ES-I3 (cell line): ENCODE data around the gene C2orf92.
"Not testable (repeated sequence)": the region's sequence is repeated elsewhere in the genome, so short reads cannot be mapped to it uniquely, and the experiment has no call there.

Source experiments
- H3K36me3 ChIP-seq: 2 replicates; pipeline ENCODE4 v1.6.1; 2013; ENCODE audit warnings: mild to moderate bottlenecking, low read length, control low read depth, moderate library complexity; ENCODE audit not compliant: insufficient read depth
- H3K4me1 ChIP-seq: 2 replicates; pipeline ENCODE4 v1.6.1; 2013; ENCODE audit warnings: mild to moderate bottlenecking, control low read depth, low read length; ENCODE audit not compliant: insufficient read depth
- H3K9ac ChIP-seq: 2 replicates; pipeline ENCODE4 v1.6.1; 2013; ENCODE audit warnings: low read depth, mild to moderate bottlenecking, low read length, moderate library complexity
- H3K9me3 ChIP-seq: 2 replicates; pipeline ENCODE4 v1.6.1; 2013; ENCODE audit warnings: mild to moderate bottlenecking, low read length, moderate library complexity; ENCODE audit not compliant: control insufficient read depth, insufficient read depth

The C2orf92 gene

DNA sequence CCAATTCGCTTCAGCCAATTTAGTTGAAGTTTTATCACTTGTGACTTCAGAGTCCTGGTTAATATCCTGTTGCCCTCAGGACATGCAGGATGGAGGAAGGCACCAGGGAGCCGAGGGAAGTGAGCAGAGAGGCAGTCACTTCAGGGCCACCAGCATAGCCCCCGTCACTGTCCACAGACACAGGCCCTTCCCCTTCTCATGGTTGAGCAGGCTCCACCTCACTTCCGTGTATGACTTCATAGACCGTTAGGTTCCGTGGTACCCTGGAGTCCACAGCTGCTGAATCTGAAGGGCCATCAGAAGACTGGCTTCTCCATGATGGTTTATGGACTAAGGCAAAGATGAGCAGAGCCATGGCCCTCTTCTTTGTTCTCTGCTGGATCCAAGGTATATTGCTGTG, at the start of gene C2orf92:
C2orf92 (plus strand) TSS at position 266 of the 400 bp plus-strand sequence; CDS start at position 342, 76 bp downstream.
- H3K9ac ChIP-seq = no peak within 1 kb of the TSS

DNA sequence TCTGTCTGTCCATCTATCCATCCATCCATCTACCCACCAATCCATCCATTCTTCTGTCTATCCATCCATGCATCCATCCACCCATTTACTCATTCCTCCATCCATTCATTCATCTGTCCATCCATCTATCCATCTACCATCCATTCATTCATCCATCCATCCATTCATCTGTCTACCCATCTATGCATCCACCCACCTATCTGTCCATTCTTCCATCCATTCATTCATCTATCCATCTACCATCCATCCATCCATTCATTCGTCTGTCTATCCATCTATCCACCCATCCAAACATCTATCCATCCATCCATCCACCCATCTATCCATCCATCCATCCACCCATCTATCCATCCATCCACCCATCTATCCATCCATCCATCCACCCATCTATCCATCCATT, 49.0 kb upstream of the C2orf92 start:
- not testable (repeated sequence) for H3K36me3 ChIP-seq, H3K9ac ChIP-seq, H3K4me1 ChIP-seq, H3K9me3 ChIP-seq

More for the DNA sequence above, at the start of gene C2orf92:
- Histone ChIP-seq H3K4me1 (peaks cover under 1% of the 10 kb centered on the region; the same call in 1 of the 2 replicates), H3K36me3 (no peaks in the 10 kb centered on the region), H3K9me3 (no peaks in the 10 kb centered on the region)

DNA sequence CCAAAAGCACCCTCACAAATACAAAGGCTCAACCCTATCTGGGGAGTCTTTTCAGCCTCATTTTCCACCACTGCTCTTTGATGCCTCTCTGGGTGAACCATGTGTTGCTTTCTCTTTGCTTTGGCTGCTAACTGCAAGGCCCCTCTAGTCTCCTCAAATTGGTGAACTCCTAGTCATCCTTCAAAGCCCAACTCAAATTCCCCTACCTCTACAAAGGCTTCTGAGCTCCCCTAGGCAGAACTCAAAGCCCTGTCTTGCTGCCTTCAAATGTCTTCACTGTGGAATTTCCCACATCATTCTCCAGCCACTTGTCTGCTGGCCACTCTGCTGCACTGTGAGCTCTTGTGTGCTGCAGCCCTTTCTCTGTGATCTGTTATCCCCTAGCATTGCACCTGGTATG, 46.5 kb upstream of the C2orf92 start:
- H3K9me3 ChIP-seq, H3K4me1 ChIP-seq, H3K36me3 ChIP-seq, H3K9ac ChIP-seq: not testable (repeated sequence)

DNA sequence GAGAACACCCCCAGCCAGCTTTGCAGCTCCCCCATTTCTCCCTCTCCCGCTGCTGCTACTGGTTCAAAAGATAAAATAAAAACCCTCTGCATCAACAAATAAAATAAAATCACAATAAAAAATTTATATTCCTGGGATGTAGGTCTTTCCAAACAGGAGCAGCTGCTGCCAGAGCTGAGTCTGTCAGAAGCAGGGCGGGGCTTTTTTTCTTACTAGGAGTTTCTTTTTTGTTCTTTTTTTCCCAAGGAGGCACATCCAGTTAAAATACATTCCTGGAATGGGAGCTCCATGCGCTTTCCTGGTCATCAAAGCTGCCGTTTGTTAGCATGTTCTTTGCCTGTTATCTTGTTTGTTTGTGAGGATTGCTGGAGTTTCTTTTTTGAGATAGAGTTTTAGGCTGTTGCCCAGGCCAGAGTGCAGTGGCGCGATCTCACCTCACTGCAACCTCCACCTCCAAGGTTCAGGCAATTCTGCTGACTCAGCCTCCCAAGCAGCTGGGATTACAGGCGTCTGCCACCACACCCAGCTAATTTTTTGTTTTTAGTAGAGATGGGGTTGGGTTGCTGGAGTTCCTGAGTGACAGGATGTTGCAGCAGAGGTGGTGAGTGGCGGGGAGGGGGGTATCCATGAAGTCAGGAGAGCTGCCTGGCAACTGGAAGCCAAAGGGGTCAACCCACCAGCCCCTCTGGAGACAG, 44.0 kb upstream of the C2orf92 start:
- not testable (repeated sequence) for H3K36me3 ChIP-seq, H3K9me3 ChIP-seq, H3K9ac ChIP-seq, H3K4me1 ChIP-seq

DNA sequence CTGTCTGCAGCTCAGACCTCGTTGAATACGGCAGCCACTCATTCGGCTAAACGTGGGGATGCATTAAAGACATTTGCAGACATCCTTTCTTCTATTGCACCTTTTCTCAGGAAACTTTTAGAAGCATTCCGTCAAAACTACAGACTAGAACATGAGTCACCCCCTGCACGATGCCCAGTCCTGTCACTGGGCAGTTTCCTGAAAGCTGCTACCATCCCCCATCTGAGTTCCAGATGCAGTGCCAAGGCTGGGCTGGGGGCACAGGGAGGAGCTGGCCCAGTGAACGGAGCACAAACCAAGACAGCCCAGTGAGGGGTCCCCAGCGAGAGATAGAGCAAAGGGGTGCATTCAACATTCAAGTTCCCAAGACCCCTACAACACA, 43.5 kb upstream of the C2orf92 start:
- H3K9me3 ChIP-seq, H3K36me3 ChIP-seq, H3K4me1 ChIP-seq, H3K9ac ChIP-seq: not testable (repeated sequence)

DNA sequence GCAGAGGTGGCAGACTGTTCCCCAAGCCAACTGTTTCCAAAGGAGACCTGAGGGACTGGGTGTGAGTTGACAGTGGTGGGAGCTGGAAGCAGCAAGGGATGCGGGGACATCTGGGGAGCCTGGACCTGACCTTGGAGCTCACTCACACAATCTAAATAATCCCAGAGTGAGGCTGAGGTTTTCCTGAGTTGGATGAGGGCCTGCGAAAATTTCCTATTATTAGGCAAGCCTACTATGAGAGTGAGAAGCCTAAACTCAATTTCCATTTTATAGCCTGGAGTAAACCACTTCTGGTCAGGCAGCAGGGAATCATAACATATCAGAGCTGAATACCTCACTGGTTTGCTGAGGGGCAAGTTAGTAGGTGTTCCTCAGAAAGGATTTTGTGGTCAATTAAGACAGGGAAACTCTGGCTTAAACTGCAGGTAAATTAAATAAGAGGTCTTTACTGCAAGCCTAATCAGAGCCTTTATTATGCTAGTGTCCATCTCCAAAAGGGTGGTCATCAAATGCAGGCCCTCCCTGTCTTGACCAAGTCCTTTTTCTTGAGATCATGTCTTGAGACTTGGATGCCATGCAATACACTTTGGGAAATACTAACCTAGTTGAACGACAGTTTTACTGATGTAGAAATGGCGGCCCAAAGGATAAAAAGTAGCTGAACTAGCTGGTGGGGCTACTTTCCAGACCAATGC, 25.3 kb upstream of the C2orf92 start:
- Histone ChIP-seq H3K36me3 (peaks cover 16% of the 10 kb centered on the region), H3K9me3 (no peaks in the 10 kb centered on the region), H3K4me1 (no peaks in the 10 kb centered on the region), H3K9ac (peak overlapping the region; percentile 88; the same call in 1 of the 2 replicates)

DNA sequence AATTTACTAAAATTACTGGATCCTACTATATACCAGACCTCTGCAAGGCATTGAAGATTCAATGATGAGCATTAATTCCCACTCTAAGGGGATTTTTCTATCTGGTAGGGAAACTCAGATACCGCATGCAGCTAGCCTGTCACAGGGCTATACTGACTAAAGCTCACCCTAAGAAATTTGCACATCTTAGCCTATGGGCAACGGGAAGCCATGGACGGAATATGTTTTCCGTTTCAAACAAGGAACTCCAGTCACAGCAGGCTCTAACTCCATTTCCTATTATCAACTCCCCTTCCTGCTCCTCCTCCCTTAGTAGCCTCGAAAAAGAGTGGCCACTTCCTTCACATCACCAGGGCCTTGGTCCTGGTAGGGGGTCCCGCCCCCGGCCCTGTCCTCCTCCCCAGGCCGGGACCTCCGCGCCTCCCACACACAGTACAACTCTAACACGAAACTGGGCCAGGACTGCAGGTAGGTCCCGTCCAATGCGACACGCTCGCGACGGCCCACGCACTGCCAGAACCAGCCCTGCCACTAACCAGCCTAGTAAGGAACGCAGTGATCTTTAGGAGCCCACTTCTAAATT, 24.3 kb upstream of the C2orf92 start:
- no peaks in the 10 kb centered on the region for H3K4me1 ChIP-seq
- no peaks in the 10 kb centered on the region for H3K9me3 ChIP-seq
- peak overlapping the region; percentile 88 for H3K9ac ChIP-seq
- H3K36me3 ChIP-seq = peaks cover 16% of the 10 kb centered on the region

DNA sequence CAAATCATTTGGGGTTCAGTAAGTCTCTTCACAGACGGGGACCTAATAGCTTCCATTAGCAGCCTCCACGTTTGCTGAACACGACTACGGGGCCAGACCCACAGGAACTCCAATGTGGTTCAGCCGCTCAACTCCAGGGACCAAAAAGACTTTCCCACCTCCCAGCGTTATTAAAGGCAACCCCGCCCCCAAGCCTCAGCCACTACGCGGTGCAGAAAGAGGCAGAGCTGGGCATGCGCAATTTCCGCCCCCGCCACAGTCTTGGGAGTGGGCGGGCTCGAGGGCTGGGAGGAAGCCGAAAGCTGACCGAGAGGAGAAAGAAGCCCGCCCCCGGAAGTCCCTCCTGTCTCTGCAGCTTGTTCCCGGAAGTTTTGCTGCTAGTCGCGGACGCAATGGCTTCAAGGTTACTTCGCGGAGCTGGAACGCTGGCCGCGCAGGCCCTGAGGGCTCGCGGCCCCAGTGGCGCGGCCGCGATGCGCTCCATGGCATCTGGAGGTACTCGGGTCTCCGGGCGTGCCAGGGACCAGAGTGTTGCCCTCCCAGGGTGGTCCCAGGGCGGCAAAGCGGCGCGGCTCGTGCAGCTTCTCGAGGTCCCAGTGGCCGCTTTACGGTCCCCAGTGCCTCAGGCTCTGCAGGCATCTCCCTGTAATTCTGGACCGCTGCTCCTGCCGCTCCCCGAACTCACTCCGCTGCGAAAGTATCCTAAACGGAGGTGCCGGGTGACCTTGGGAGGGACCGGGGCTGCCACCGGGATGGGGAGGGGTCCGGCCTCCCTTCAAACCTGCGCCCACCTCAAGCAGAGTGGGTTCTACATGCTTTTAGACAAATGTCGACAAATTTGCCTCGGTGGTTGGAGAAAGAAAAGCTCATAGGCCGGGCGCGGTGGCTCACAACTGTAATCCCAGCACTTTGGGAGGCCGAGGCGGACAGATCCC, 23.6 kb upstream of the C2orf92 start, which contains the start of gene COX5B:
COX5B (plus strand) TSS at position 368 of the 935 bp plus-strand sequence; CDS start at position 393, 25 bp downstream.
- Histone ChIP-seq H3K4me1 (no peaks in the 10 kb centered on the region), H3K9ac (peak within 1 kb of the TSS; percentile 88), H3K36me3 (peaks cover 16% of the 10 kb centered on the region), H3K9me3 (no peaks in the 10 kb centered on the region)

DNA sequence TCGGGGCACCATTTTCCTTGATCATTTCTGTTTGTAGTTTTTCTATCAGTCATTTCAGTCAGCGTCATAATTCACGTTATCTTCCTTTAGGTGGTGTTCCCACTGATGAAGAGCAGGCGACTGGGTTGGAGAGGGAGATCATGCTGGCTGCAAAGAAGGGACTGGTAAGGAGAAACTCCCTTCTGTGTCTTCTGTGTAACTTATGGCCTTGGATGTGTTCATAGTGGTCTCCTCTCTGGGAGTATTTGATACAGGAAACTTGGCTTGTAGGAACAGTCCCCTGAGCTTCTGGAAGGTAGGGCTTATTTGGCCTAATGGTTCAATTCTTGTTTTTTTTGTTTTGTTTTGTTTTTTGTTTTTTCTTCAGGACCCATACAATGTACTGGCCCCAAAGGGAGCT, 22.5 kb upstream of the C2orf92 start:
- H3K36me3 ChIP-seq = peaks cover 16% of the 10 kb centered on the region
- H3K9me3 ChIP-seq = no peaks in the 10 kb centered on the region
- H3K9ac ChIP-seq = peak overlapping the region; percentile 88; the same call in 1 of the 2 replicates
- no peaks in the 10 kb centered on the region for H3K4me1 ChIP-seq

DNA sequence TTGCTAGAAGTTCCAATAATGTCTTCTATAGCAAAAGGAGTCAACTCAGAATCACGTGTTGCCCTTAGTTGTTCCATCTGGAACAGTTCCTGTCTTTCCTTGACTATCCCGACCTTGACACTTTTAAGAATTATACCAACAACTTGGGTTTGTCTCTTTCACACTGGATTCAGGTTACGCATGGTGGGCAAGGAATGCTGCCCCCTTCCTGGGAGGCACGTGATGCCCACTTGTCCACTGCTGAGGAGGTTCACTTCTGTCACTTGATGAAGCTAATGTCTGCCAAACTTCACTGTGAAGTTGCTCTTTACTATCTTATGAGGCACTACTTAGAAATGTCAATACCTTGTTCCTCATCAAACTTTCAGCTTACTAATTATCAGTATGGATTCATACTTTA, 18.4 kb upstream of the C2orf92 start:
- H3K4me1 ChIP-seq = no peaks in the 10 kb centered on the region
- H3K36me3 ChIP-seq = peaks cover 22% of the 10 kb centered on the region
- H3K9me3 ChIP-seq = peaks cover 4% of the 10 kb centered on the region; the same call in 1 of the 2 replicates
- no peak overlapping the region for H3K9ac ChIP-seq

DNA sequence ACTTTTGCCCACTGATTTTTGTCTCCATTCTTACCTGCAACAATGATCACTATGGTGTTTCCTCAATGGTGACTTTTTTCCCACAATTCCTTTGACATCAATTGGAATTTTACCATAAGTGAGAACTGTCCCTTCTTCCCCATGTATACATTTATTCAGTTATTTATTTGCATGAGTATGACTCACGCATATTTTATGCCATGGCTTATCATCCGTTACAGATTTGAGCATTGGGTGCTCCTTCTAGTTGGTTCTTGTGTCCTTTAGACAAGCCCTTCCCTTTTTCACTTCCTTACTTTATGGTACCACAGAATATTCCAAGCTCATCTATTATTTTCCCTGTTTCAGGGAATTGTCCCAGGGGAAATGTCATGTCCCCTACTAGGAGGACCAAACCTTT, 16.0 kb upstream of the C2orf92 start:
- H3K9ac ChIP-seq = no peak overlapping the region
- H3K4me1 ChIP-seq = no peaks in the 10 kb centered on the region
- H3K36me3 ChIP-seq = peaks cover 7% of the 10 kb centered on the region

DNA sequence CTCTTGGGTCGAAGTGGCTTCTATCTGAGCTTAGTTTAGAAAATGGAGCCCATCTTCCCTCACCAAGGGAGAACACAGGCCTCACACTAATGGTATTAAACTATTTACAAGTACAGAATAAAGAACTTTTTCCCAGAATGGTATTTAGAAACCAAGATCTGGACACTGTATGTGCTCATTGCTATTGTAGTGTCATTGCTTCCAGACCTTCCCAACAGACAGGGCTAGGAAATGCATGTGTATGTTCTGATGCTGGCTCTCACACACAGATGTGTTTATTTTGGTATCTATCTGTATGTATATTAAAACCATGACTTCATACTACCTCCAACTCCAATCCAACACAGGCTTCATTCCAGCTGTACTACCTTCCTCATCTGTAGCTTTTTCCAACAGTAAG, 15.6 kb upstream of the C2orf92 start:
- Histone ChIP-seq H3K4me1 (no peaks in the 10 kb centered on the region), H3K36me3 (peaks cover 6% of the 10 kb centered on the region), H3K9ac (no peak overlapping the region), H3K9me3 (peaks cover 4% of the 10 kb centered on the region; the same call in 1 of the 2 replicates)

More for the DNA sequence above, 16.0 kb upstream of the C2orf92 start:
- peaks cover 4% of the 10 kb centered on the region; the same call in 1 of the 2 replicates for H3K9me3 ChIP-seq

DNA sequence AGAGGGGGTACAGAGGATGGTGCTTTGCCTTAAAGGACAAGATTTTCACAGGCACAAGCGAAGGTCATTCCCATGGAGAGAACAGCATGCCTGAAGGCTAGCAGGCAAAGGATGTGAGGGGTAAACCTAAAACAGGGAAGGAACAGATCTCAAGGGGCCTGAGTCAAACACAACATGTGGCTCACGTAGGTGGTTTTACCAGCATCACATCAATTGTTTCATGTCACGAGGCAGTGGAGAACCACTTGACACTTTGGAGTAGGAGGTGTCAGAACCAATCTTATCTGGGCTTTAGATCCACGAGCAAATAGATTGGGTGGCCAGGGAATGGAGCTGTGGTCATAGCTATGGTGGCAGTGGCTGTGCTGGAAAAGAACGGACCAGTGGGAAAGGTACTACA, 15.2 kb upstream of the C2orf92 start:
- H3K9ac ChIP-seq = no peak overlapping the region
- H3K36me3 ChIP-seq = peaks cover 6% of the 10 kb centered on the region

DNA sequence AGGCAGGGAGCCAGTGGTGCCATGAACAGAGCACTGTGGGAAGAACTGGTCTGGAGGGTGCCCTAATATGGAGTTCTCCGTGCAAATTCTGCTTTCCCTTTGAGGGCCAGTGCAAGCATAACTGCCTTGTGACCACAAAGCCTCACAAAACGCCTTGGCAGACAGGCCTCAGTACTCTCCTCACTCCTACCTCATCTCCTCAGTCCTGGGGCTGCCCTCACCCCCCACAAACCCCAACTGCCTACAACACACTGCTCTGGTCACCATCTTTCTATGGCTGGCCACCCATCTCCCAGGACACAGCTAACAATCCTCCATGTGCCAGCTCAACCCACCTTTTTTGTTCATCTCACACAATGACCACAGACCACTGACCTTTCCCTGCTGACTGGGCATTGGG, 14.7 kb upstream of the C2orf92 start:
- Histone ChIP-seq H3K4me1 (no peaks in the 10 kb centered on the region), H3K36me3 (peaks cover 6% of the 10 kb centered on the region), H3K9ac (no peak overlapping the region), H3K9me3 (peaks cover 4% of the 10 kb centered on the region; the same call in 1 of the 2 replicates)

More for the DNA sequence above, 15.2 kb upstream of the C2orf92 start:
- Histone ChIP-seq H3K4me1 (no peaks in the 10 kb centered on the region), H3K9me3 (peaks cover 4% of the 10 kb centered on the region; the same call in 1 of the 2 replicates)
